Measurements from ENCODE around the gene NAA38.

DNA sequence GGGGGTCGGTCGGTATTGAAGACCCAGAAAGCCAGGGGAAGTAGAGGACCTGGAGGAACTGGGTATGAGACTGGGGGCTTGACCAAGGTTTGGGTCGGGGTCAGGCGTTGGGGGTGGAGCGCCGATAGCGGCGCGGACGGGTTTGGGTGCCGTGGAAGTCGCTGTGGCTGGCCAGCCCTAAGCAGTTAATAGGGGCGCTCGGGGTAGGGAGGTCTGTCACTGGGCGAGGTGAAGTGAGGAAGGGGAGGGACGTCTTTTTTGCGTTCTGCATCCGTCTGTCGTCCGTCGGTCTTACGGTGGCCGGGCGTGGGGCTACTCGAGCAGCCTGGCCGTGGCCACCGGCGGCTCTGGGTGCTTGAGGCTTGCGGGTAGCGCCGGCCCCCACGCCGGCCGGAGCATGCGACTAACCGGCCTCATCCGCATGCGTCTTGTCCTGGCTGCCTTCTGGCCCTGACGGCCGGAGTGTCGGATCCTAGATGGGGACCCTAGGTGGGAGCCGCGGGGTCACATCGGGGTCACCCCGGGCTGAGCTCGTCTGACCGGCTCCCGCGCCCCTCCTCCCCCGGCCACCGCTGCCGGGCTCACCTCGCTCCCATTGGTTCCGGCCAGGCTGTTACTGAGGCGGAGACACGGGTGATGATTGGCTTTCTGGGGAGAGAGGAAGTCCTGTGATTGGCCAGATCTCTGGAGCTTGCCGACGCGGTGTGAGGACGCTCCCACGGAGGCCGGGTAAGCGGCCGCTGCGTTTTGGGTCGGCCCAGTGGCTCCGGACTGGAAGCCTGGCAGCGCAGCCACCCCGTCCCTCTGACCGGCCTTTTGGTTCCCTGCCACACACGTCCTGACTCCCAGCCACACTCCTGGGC is 12.8 kb downstream of the NAA38 start:
- TF ChIP-seq EZH2 (IDR thresholded peaks at IDR 0.05; ENCODE audit: insufficient read depth, low read length) (no peak), CTCF (IDR thresholded peaks at IDR 0.05; ENCODE audit: insufficient read depth, low read depth, low read length) (no peak)

Measured in astrocyte (in vitro differentiated cells and primary cell).